A549 (cell line): ENCODE measurements around the gene SLC22A14. TPM values are rescaled to one million over a fixed set of nuclear protein-coding genes. Genes with fewer than 3 reads are reported as not detected.

ENCODE experiments used
- ATAC-seq, 2 experiments: fragments of 200-7000 bp in 1 of 2; fragments of >200 bp in 1 of 2; cut with Nextera tagmentation in 1 of 2; cut with Tn5 transposase in 1 of 2; 3 replicates each; pipeline versions ENCODE4 v1.8.0 to v1.9.1; 2018 to 2020; ENCODE audit warnings: mild to moderate bottlenecking in 1 of 2, moderate library complexity in 1 of 2
- CTCF ChIA-PET: fragments of 300-600 bp; sonication (Branson Sonifier 250); formaldehyde crosslinking; extraction: SDS; loops from one replicate; lab custom pipeline; 2021; ENCODE audit warnings: antibody characterized with exemption, inconsistent platforms; lab: Yijun Ruan, JAX
- POLR2A ChIA-PET: fragments of 350-600 bp; formaldehyde crosslinking; extraction: SDS; loops from one replicate; lab custom pipeline; 2021; ENCODE audit warnings: antibody characterized with exemption, inconsistent platforms; lab: Yijun Ruan, JAX
- DNase-seq, 2 experiments: peaks; one replicate each; pipeline versions ENCODE4 v3.0.0 to v3.0.0-alpha.2; 2011 to 2016; ENCODE audit warnings: low read depth in 1 of 2, low spot score in 1 of 2
- FAIRE-seq: peaks from 2 replicates; lab custom pipeline; 2011; peaks lifted over from hg19 to GRCh38; lab: Jason Lieb, UNC
- H3K27ac ChIP-seq, 2 experiments: fragments of >200 bp; sonication (Bioruptor Twin); formaldehyde crosslinking; 3 replicates each; pipeline ENCODE4 v1.5.1; 2016 to 2017
- H3K4me1 ChIP-seq: fragments of >200 bp; sonication (Bioruptor Twin); formaldehyde crosslinking; 3 replicates; pipeline ENCODE4 v1.6.1; 2016
- H3K4me2 ChIP-seq: fragments of >200 bp; sonication (Bioruptor Twin); formaldehyde crosslinking; 3 replicates; pipeline ENCODE4 v1.6.1; 2016
- H3K4me3 ChIP-seq: fragments of >200 bp; sonication (Bioruptor Twin); formaldehyde crosslinking; 3 replicates; pipeline ENCODE4 v1.5.1; 2016
- H3K9me3 ChIP-seq: fragments of >200 bp; sonication (Bioruptor Twin); formaldehyde crosslinking; 3 replicates; pipeline ENCODE4 v1.6.1; 2016
- CBX2 ChIP-seq: fragments of 200-600 bp; sonication (generic); IDR thresholded peaks from 2 replicates; pipeline ENCODE4 v1.6.1; 2016; ENCODE audit warnings: low read depth, mild to moderate bottlenecking, borderline replicate concordance
- CEBPB ChIP-seq, 2 experiments: fragments of >200 bp in 1 of 2; sonication (Bioruptor Twin) in 1 of 2; formaldehyde crosslinking in 1 of 2; IDR thresholded peaks; 2 replicates each; pipeline ENCODE4 v1.6.1; 2012 to 2016
- CHD4 ChIP-seq: fragments of 200-600 bp; sonication (generic); IDR thresholded peaks from 2 replicates; pipeline ENCODE4 v1.6.1; 2016; ENCODE audit warnings: antibody characterized with exemption, mild to moderate bottlenecking, borderline replicate concordance
- CTCF ChIP-seq: fragments of >200 bp; sonication (Bioruptor Twin); formaldehyde crosslinking; IDR thresholded peaks from 3 replicates; pipeline ENCODE4 v1.5.1; 2016
- EP300 ChIP-seq, 2 experiments: fragments of >200 bp; sonication (Bioruptor Twin); formaldehyde crosslinking; IDR thresholded peaks; 2 replicates in 1 of 2; 3 replicates in 1 of 2; pipeline ENCODE4 v1.6.1; 2016 to 2017
- ESRRA ChIP-seq: fragments of 150-350 bp; IDR thresholded peaks from 2 replicates; pipeline ENCODE4 v1.6.1; 2014; ENCODE audit warnings: mild to moderate bottlenecking, low read length, borderline replicate concordance
- FOSB ChIP-seq: fragments of 250-450 bp; sonication (Bioruptor Pico); IDR thresholded peaks from 2 replicates; pipeline ENCODE4 v1.5.0; 2020; ENCODE audit warnings: mild to moderate bottlenecking, moderate library complexity
- FOSL2 ChIP-seq, 2 experiments: fragments of 450-650 bp in 1 of 2; fragments of >200 bp in 1 of 2; sonication (Bioruptor Twin) in 1 of 2; formaldehyde crosslinking; IDR thresholded peaks; 2 replicates each; pipeline versions ENCODE4 v1.5.0 to v1.6.1; 2016 to 2020; ENCODE audit warnings: mild to moderate bottlenecking in 1 of 2, moderate library complexity in 1 of 2
- GATA3 ChIP-seq: IDR thresholded peaks from 2 replicates; pipeline ENCODE4 v1.6.1; 2012; ENCODE audit warnings: borderline replicate concordance
- HDAC2 ChIP-seq: fragments of 200-600 bp; sonication (generic); IDR thresholded peaks from 2 replicates; pipeline ENCODE4 v1.6.1; 2016
- HES2 ChIP-seq: fragments of >200 bp; sonication (Bioruptor Twin); formaldehyde crosslinking; IDR thresholded peaks from 2 replicates; pipeline ENCODE4 v1.6.1; 2016
- HOXA7 ChIP-seq: fragments of 250-450 bp; sonication (Bioruptor Pico); IDR thresholded peaks from 2 replicates; pipeline ENCODE4 v1.5.0; 2020; ENCODE audit warnings: mild to moderate bottlenecking, moderate library complexity
- HOXB5 ChIP-seq: fragments of 250-450 bp; sonication (Bioruptor Pico); IDR thresholded peaks from 2 replicates; pipeline ENCODE4 v1.5.0; 2020; ENCODE audit warnings: mild to moderate bottlenecking, moderate library complexity
- JUNB ChIP-seq: fragments of >200 bp; sonication (Bioruptor Twin); formaldehyde crosslinking; IDR thresholded peaks from 2 replicates; pipeline ENCODE4 v1.6.1; 2016
- MAFK ChIP-seq: fragments of 450-650 bp; IDR thresholded peaks from 2 replicates; pipeline ENCODE4 v1.6.1; 2014; ENCODE audit not compliant: partially characterized antibody
- MAX ChIP-seq: IDR thresholded peaks from 2 replicates; pipeline ENCODE4 v1.6.1; 2012
- MYC ChIP-seq: IDR thresholded peaks from 2 replicates; pipeline ENCODE4 v1.6.1; 2012; ENCODE audit warnings: mild to moderate bottlenecking, inconsistent platforms, low read length, improper control_type of control experiment, borderline replicate concordance
- NR3C1 ChIP-seq: fragments of >200 bp; sonication (Bioruptor Twin); formaldehyde crosslinking; IDR thresholded peaks from 3 replicates; pipeline ENCODE4 v1.6.1; 2017
- RAD21 ChIP-seq, 2 experiments: fragments of >200 bp in 1 of 2; sonication (Bioruptor Twin) in 1 of 2; formaldehyde crosslinking in 1 of 2; IDR thresholded peaks in 1 of 2; conservative IDR thresholded peaks in 1 of 2; 2 replicates in 1 of 2; 3 replicates in 1 of 2; pipeline ENCODE4 v1.6.1; 2012 to 2018; ENCODE audit warnings: inconsistent platforms in 1 of 2
- RARB ChIP-seq: fragments of 250-450 bp; sonication (Bioruptor Pico); IDR thresholded peaks from 2 replicates; pipeline ENCODE4 v1.8.0; 2021; ENCODE audit warnings: mild to moderate bottlenecking, moderate library complexity
- REST ChIP-seq: fragments of 200-600 bp; sonication (generic); IDR thresholded peaks from 2 replicates; pipeline ENCODE4 v1.6.1; 2016; ENCODE audit warnings: antibody characterized with exemption, mild to moderate bottlenecking, moderate library complexity
- RFX5 ChIP-seq: fragments of 450-650 bp; IDR thresholded peaks from 2 replicates; pipeline ENCODE4 v1.7.1; 2014; ENCODE audit warnings: antibody characterized with exemption, mild to moderate bottlenecking, moderate library complexity
- RNF2 ChIP-seq: fragments of 200-600 bp; sonication (generic); IDR thresholded peaks from 2 replicates; pipeline ENCODE4 v1.6.1; 2016; ENCODE audit warnings: low read depth, mild to moderate bottlenecking, antibody characterized with exemption, moderate library complexity, borderline replicate concordance
- TP53 ChIP-seq: fragments of 250-450 bp; sonication (Bioruptor Pico); IDR thresholded peaks from 2 replicates; pipeline ENCODE4 v1.5.0; 2021; ENCODE audit warnings: mild to moderate bottlenecking, moderate library complexity
- USF2 ChIP-seq: fragments of 450-650 bp; IDR thresholded peaks from 2 replicates; pipeline ENCODE4 v1.6.1; 2014; ENCODE audit warnings: antibody characterized with exemption
- ZC3H11A ChIP-seq: fragments of 450-650 bp; IDR thresholded peaks from 2 replicates; pipeline ENCODE4 v1.6.1; 2014; ENCODE audit warnings: antibody characterized with exemption, mild to moderate bottlenecking
- ZFP36 ChIP-seq: fragments of 450-650 bp; IDR thresholded peaks from 2 replicates; pipeline ENCODE4 v1.6.1; 2014; ENCODE audit warnings: borderline replicate concordance; ENCODE audit not compliant: partially characterized antibody
- ZNF302 ChIP-seq: fragments of 250-450 bp; sonication (Bioruptor Pico); IDR thresholded peaks from 2 replicates; pipeline ENCODE4 v1.9.0; 2021; ENCODE audit warnings: inconsistent platforms, mild to moderate bottlenecking, moderate library complexity
- WGBS: methylation state at CpG from one replicate; pipeline ENCODE4 v1.1.6; 2017; ENCODE audit errors: missing lambda C conversion rate; 5-methylcytosine and 5-hydroxymethylcytosine counted together
- polyA plus RNA-seq, 4 experiments: library from polyadenylated mRNA; depleted of rRNA in 3 of 4; stranded (reverse); fragments of >200 nt; fragmentation: RNase III in 1 of 4; extraction: RNeasy Plus Mini Kit Qiagen cat#74134 plus additional on column Dnase treatment in 1 of 4; gene quantifications; 2 replicates in 3 of 4; 3 replicates in 1 of 4; pipeline ENCODE4 v1.2.3, GENCODE V29; 2011 to 2017

Gene SLC22A14
- polyA plus RNA-seq, 2 of the 4 experiments (the other 2 are of a cell fraction): 0.04 TPM; not detected in 1

- no peak for TF ChIP-seq MYC
- TF ChIP-seq RNF2: no peak
- TF ChIP-seq HDAC2: no peak
- no peak for TF ChIP-seq ESRRA
- TF ChIP-seq, all 56 proteins: peak for 0
These were observed 82.8 kb downstream of the SLC22A14 start (continued) for GRCh38 chr3:38364721-38365400.

- no peaks in the 10 kb centered on the region for H3K9me3 ChIP-seq
- TF ChIP-seq EP300 (IDR thresholded peaks at IDR 0.05) (no peak), ZFP36 (no peak), RAD21 (conservative IDR thresholded peaks at IDR 0.05 in 1 of 2, IDR thresholded peaks at IDR 0.05 in 1 of 2) (no peak), RARB (no peak), NR3C1 (no peak), MAFK (no peak), GATA3 (no peak), ZNF302 (CRISPR knock-in tag) (no peak), CEBPB (IDR thresholded peaks at IDR 0.05) (no peak), HDAC2 (no peak), USF2 (no peak), CBX2 (no peak), MAX (no peak), CHD4 (no peak), RFX5 (no peak), FOSL2 (IDR thresholded peaks at IDR 0.05) (no peak), FOSL2 (CRISPR knock-in tag; IDR thresholded peaks at IDR 0.05) (no peak), RNF2 (no peak), HES2 (no peak), JUNB (no peak)
- TF ChIP-seq, all 56 proteins: peak for 0
- no peaks in the 10 kb centered on the region for H3K4me1 ChIP-seq
- no peak overlapping the region for H3K27ac ChIP-seq
- 97% methylated on average over 12 of the region's 13 CpGs for WGBS
- H3K4me3 ChIP-seq: no peak overlapping the region
- no peak overlapping the region for H3K4me2 ChIP-seq
- FAIRE-seq (no peak), ATAC-seq (no peak), DNase-seq (no peak)
- ChIA-PET CTCF (interaction anchor here (1.6 kb wide), 1 partner anchor 19 kb away, joined by 13 read pairs; the partner anchor contains the start of gene XYLB), POLR2A (no interaction called here)
These were observed 83.5 kb downstream of the SLC22A14 start for GRCh38 chr3:38365469-38366062.

GRCh38 chr3:38366082-38366481, 84.0 kb downstream of the SLC22A14 start:
- H3K4me3 ChIP-seq: no peak overlapping the region
- no peak overlapping the region for H3K4me2 ChIP-seq
- POLR2A ChIA-PET: no interaction called here
- CTCF ChIA-PET: interaction anchor here (1.6 kb wide), 1 partner anchor 19 kb away, joined by 13 read pairs; the partner anchor contains the start of gene XYLB
- H3K4me1 ChIP-seq: no peaks in the 10 kb centered on the region
- WGBS: 96% methylated on average over 3 of the region's 3 CpGs
- no peak for ATAC-seq
- DNase-seq: no peak
- no peaks in the 10 kb centered on the region for H3K9me3 ChIP-seq
- FAIRE-seq: no peak
- no peak overlapping the region for H3K27ac ChIP-seq
- TF ChIP-seq MYC (no peak), HOXB5 (no peak), ZC3H11A (no peak), FOSB (CRISPR knock-in tag) (no peak), CTCF (no peak), REST (no peak), TP53 (CRISPR knock-in tag) (no peak), HOXA7 (CRISPR knock-in tag) (no peak)
